ENCODE data around the gene MAP2K7.

GRCh38 chr19:7885818-7886217 lies 17.9 kb upstream of the MAP2K7 start:
- TF ChIP-seq CTCF (IDR thresholded peaks at IDR 0.05): no peak
- TF ChIP-seq POLR2A (IDR thresholded peaks at IDR 0.05): no peak

All from lower leg skin (tissue), 3 donors.